ENCODE results near the gene ABCD1. TPM values are rescaled to one million over a fixed set of nuclear protein-coding genes. Genes with fewer than 3 reads are reported as not detected.

The ABCD1 gene
- total and polyA plus RNA-seq, 9 of the 15 experiments (the other 6 are each of a cell fraction or from before 2014, with no cell fraction given): 0.07 to 6.9 (median 2.2) TPM

DNA sequence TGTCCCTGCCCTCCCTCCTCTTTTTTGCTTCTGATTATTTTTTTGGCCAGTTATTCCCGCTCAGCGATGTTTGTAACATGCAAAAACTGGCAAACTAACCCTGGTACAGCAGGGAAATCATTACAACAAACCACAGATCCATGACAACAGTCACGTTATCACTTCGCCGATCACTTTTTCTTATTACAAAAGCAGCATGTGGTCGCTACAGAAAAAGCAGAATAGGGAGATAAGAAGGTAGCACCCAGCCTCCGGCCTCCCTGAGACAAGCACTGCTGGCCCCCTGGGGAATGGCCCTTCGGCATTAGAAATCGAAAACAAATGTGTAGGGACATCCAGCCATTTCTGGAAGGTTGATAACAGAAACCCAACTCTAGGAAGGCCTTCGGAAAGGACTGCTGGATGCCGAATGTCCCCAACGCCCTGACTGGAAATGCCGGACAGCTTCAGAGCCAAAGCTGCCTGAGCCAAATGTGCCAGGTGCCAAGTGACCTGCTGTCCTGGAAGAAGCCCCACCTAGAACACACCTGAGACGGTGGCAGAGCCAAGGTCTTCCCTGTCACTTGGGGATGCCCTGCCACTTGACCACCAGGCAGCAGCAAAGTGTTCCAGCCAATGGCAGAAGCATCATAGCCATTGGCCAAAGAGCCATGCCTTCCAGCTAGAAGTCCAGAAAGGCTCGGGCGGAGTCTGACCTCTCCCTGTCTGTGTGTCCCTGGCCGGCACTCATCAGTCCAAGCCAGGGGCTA lies 66.6 kb downstream of the ABCD1 start (continued):
- TF ChIP-seq JUND (IDR thresholded peaks at IDR 0.05; ENCODE audit: borderline replicate concordance, low read depth, low read length) (0 out of 2 replicates have a peak, but pooled peaks have one; percentile 11), JUND (tag; IDR thresholded peaks at IDR 0.05; ENCODE audit: borderline replicate concordance, low read depth, low read length) (no peak), MNT (conservative IDR thresholded peaks at IDR 0.05) (peak in 1 of 2 experiments; percentile 58; a peak in 2 of 4 replicates), EP400 (IDR thresholded peaks at IDR 0.05) (0 out of 2 replicates have a peak, but pooled peaks have one; percentile 18), ETV5 (CRISPR knock-in tag; IDR thresholded peaks at IDR 0.05; ENCODE audit: low read depth) (no peak), TEAD4 (IDR thresholded peaks at IDR 0.05; ENCODE audit: low read length) (0 out of 2 replicates have a peak, but pooled peaks have one; percentile 11), TEAD4 (CRISPR knock-in tag; IDR thresholded peaks at IDR 0.05; ENCODE audit: borderline replicate concordance) (no peak), ZNF79 (CRISPR knock-in tag; IDR thresholded peaks at IDR 0.05; ENCODE audit: low read depth) (no peak), POLR3G (IDR thresholded peaks at IDR 0.05; ENCODE audit: extremely low read depth, insufficient read length, insufficient replicate concordance) (no peak), ZNF586 (CRISPR knock-in tag; conservative IDR thresholded peaks at IDR 0.05) (no peak), RBM39 (optimal IDR thresholded peaks at IDR 0.05; ENCODE audit: low read depth, low read length) (no peak), GATA2 (CRISPR knock-in tag; IDR thresholded peaks at IDR 0.05) (0 out of 2 replicates have a peak, but pooled peaks have one; percentile 26)
- TF ChIP-seq, protein P1, sequence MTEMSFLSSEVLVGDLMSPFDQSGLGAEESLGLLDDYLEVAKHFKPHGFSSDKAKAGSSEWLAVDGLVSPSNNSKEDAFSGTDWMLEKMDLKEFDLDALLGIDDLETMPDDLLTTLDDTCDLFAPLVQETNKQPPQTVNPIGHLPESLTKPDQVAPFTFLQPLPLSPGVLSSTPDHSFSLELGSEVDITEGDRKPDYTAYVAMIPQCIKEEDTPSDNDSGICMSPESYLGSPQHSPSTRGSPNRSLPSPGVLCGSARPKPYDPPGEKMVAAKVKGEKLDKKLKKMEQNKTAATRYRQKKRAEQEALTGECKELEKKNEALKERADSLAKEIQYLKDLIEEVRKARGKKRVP (CRISPR knock-in tag; IDR thresholded peaks at IDR 0.05): no peak
